ENCODE results near the gene TAMM41. TPM values are rescaled to one million over a fixed set of nuclear protein-coding genes. Genes with fewer than 3 reads are reported as not detected.
"Not testable (repeated sequence)": the region's sequence is repeated elsewhere in the genome, so short reads cannot be mapped to it uniquely, and the experiment has no call there.

Gene TAMM41
- total and polyA plus RNA-seq, 4 experiments from 2014 or later, result 25.5 to 52.2 (median 41.0) TPM

DNA sequence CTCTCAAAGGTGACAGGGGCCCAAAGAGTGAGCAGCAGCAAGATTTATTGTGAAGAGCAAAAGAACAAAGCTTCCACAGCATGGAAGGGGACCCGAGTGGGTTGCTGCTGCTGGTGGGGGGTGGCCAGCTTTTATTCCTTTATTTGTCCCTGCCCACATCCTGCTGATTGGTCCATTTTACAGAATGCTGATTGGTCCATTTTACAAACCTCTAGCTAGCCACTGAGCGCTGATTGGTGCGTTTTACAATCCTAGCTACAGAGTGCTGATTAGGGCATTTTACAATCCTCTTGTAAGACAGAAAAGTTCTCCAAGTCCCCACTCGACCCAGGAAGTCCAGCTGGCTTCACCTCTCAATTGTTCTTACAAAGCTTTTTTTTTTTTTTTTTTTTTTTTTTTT, 94.4 kb downstream of the TAMM41 start:
- H3K36me3 ChIP-seq (ENCODE audit: insufficient read depth, low read length); H3K9me3 ChIP-seq (ENCODE audit: control insufficient read depth in 1 of 2, low read length in 2 of 2); H3K9me3 Mint-ChIP-seq; CTCF ChIA-PET (ENCODE audit: partially characterized antibody); H3K36me3 Mint-ChIP-seq; POLR2A ChIA-PET (ENCODE audit: partially characterized antibody); H3K4me3 Mint-ChIP-seq; H3K27me3 Mint-ChIP-seq; H3K27ac ChIP-seq (ENCODE audit: low read depth, low read length); DNase-seq; intact Hi-C loops (cut with micrococcal nuclease); H3K27me3 ChIP-seq (ENCODE audit: insufficient read depth, low read length); H3K4me3 ChIP-seq (ENCODE audit: low read length in 2 of 2); H3K4me1 ChIP-seq (ENCODE audit: insufficient read depth, low read length); H3K27ac Mint-ChIP-seq; H3K4me1 Mint-ChIP-seq: not testable (repeated sequence)

DNA sequence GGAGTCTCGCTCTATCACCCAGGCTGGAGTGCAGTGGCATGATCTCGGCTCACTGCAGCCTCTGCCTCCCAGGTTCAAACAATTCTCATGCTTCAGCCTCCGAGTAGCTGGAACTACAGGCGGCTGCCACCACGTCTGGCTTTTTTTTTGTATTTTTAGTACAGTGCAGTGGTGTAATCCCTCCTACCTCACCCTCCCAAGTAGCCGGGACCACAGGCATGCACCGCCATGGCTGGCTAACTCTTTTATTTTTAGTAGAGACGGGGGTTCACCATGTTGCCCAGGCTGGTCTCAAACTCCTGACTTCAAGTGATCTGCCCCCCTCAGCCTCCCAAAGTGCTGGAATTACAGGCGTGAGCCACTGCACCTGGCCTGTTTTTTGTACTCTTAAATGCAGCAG, 98.4 kb downstream of the TAMM41 start:
- POLR2A ChIA-PET (ENCODE audit: partially characterized antibody); H3K9me3 Mint-ChIP-seq; H3K4me1 ChIP-seq (ENCODE audit: insufficient read depth, low read length); H3K4me3 Mint-ChIP-seq; H3K27me3 Mint-ChIP-seq; intact Hi-C loops (cut with micrococcal nuclease); H3K9me3 ChIP-seq (ENCODE audit: control insufficient read depth in 1 of 2, low read length in 2 of 2); H3K27ac ChIP-seq (ENCODE audit: low read depth, low read length); DNase-seq; H3K4me1 Mint-ChIP-seq; H3K36me3 ChIP-seq (ENCODE audit: insufficient read depth, low read length); H3K4me3 ChIP-seq (ENCODE audit: low read length in 2 of 2); CTCF ChIA-PET (ENCODE audit: partially characterized antibody); H3K36me3 Mint-ChIP-seq; H3K27me3 ChIP-seq (ENCODE audit: insufficient read depth, low read length); H3K27ac Mint-ChIP-seq: not testable (repeated sequence)

Other genes with a start within 250 kb of the TAMM41 start
- gene VGLL4, start 203.0 kb downstream of the TAMM41 start, total RNA-seq, result 10 to 100 TPM; 29.2 to 30.3 TPM
- gene VGLL4, start 203.0 kb downstream of the TAMM41 start, polyA plus RNA-seq, result 10 to 100 TPM; 15.1 to 21.9 TPM
- not detected for gene SYN2, start 157.5 kb upstream of the TAMM41 start, total RNA-seq
- gene SYN2, start 157.5 kb upstream of the TAMM41 start, polyA plus RNA-seq, result under 1 TPM in 1 of 2 donors, not detected in 1; 0.07 TPM